Transverse colon (tissue), 3 donors: Measurements from ENCODE around the gene BRME1.

ENCODE experiments used
- CTCF ChIP-seq, 5 experiments: fragments of 200-600 bp in 3 of 5; fragments of 450-650 bp in 2 of 5; sonication (generic) in 3 of 5; IDR thresholded peaks; 1 replicate in 2 of 5; 2 replicates in 3 of 5; pipeline ENCODE4 v1.5.1; 2016 to 2017; ENCODE audit warnings: antibody characterized with exemption in 5 of 5, inconsistent platforms in 3 of 5, mild to moderate bottlenecking in 2 of 5, moderate library complexity in 1 of 5
- EP300 ChIP-seq: sonication (generic); formaldehyde crosslinking; IDR thresholded peaks from one replicate; pipeline ENCODE4 v1.6.1; 2017; ENCODE audit warnings: antibody characterized with exemption, low read depth
- POLR2A ChIP-seq: fragments of 450-650 bp; IDR thresholded peaks from one replicate; pipeline ENCODE4 v1.6.1; 2016; ENCODE audit warnings: antibody characterized with exemption, mild to moderate bottlenecking, moderate library complexity

DNA sequence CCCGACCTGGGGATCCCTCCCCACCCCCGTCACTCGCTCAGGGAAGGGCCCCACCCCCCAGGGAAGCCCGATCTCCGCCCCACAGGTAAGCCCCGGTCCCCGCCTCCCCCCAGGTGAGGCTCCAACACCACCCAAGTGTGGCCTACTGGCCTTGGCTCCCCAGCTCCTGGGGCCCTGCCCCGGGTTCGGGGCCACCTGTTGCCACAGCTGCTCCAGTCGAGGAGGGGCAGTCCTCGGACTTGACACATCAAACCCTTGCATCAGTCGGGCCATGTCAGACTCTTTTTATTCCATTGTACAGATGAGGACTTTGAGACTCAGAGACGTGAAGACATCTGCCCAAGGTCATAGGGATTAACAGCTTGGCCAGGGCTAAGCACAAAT is 596 bp upstream of the BRME1 start:
- TF ChIP-seq CTCF (IDR thresholded peaks at IDR 0.05) = no peak
- no peak for TF ChIP-seq POLR2A
- TF ChIP-seq EP300 = no peak
